Cardiac muscle cell (in vitro differentiated cells and primary cell): ENCODE measurements around the gene B3GALNT2. TPM values are rescaled to one million over a fixed set of nuclear protein-coding genes. Genes with fewer than 3 reads are reported as not detected.
A peak's percentile ranks its signal among the peaks of the same experiment; 100 is the strongest.
"Not testable (repeated sequence)": the region's sequence is repeated elsewhere in the genome, so short reads cannot be mapped to it uniquely, and the experiment has no call there.

Experiments used
- DNase-seq, 2 donors: peaks; one replicate each; pipeline versions ENCODE4 v3.0.0 to v3.0.0-alpha.2; 2010 to 2017; ENCODE audit warnings: low read depth in 1 of 2, low spot score in 1 of 2
- H3K27ac ChIP-seq: fragments of 200-600 bp; sonication (generic); 2 replicates; pipeline ENCODE4 v1.5.1; 2016
- H3K27me3 ChIP-seq: fragments of 200-600 bp; sonication (generic); 2 replicates; pipeline ENCODE4 v1.6.0; 2016; ENCODE audit warnings: control low read depth
- H3K36me3 ChIP-seq: fragments of 200-600 bp; sonication (generic); 2 replicates; pipeline ENCODE4 v1.5.1; 2016; ENCODE audit warnings: control low read depth
- H3K4me1 ChIP-seq: fragments of 200-600 bp; sonication (generic); 2 replicates; pipeline ENCODE4 v1.8.1; 2017; ENCODE audit warnings: low read depth, mild to moderate bottlenecking, mixed run types
- H3K4me3 ChIP-seq: fragments of 200-600 bp; sonication (generic); 2 replicates; pipeline ENCODE4 v1.5.1; 2016; ENCODE audit warnings: mild to moderate bottlenecking
- H3K9me3 ChIP-seq: fragments of 200-600 bp; sonication (generic); 2 replicates; pipeline ENCODE4 v1.5.1; 2017; ENCODE audit warnings: low read depth, mild to moderate bottlenecking, control low read depth
- CTCF ChIP-seq: IDR thresholded peaks from 2 replicates; pipeline ENCODE4 v1.5.1; 2012; ENCODE audit warnings: low read depth, mild to moderate bottlenecking, low read length
- polyA plus RNA-seq: library from polyadenylated mRNA; unstranded; fragments of >200 nt; fragmentation: Nextera tagmentation; extraction: Ambion mirVana; gene quantifications from 2 replicates; pipeline ENCODE4 v1.2.1, GENCODE V29; 2016
- total RNA-seq: library from RNA; depleted of rRNA; stranded (reverse); fragments of >200 nt; gene quantifications from 2 replicates; pipeline ENCODE4 v1.2.3, GENCODE V29; 2016

The B3GALNT2 gene
- total and polyA plus RNA-seq, 2 experiments from 2014 or later: 11.4 to 22.4 TPM

GRCh38 chr1:235545292-235545930 is 41.2 kb upstream of the B3GALNT2 start:
- no peak overlapping the region for H3K4me3 ChIP-seq
- H3K27me3 ChIP-seq: no peaks in the 10 kb centered on the region
- no peak for TF ChIP-seq CTCF
- H3K27ac ChIP-seq: no peak overlapping the region
- no peaks in the 10 kb centered on the region for H3K4me1 ChIP-seq
- no peaks in the 10 kb centered on the region for H3K36me3 ChIP-seq
- no peaks in the 10 kb centered on the region for H3K9me3 ChIP-seq
- DNase-seq: no peak

- not testable (repeated sequence) for H3K4me1 ChIP-seq, DNase-seq, H3K4me3 ChIP-seq, H3K9me3 ChIP-seq, H3K36me3 ChIP-seq, H3K27me3 ChIP-seq, H3K27ac ChIP-seq
Observed at GRCh38 chr1:235542845-235543244, 38.6 kb upstream of the B3GALNT2 start.

DNA sequence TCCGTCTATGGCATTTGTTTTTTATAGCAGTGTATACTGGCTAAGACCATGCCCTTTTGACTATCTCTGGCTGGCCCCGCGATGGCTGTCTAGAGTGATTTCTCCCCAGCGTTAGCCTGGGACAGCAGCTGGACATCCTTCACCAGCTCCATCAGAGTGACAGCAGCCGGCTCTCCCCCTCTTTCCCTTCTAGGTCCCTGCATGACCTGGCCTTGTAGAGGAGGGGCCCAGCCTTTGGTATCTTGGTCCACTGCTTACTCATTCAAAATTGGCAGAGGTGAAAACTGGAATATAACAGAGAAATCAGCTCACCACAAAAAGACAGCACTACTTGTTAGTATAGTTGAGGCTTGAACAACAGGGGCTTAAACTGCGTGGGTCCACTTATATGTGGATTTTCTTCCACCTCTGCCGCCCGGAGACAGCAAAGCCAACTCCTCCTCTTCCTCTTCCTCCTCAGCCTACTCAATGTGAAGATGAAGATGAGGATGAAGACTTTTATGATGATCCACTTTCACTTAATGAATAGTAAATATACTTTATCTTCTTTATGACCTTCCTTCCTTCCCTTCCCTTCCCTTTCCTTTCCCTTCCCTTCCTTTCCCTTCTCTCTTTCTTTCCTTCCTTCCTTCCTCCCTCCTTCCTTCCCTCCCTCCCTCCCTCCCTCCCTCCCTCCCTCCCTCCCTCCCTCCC is 29.4 kb upstream of the B3GALNT2 start:
- no peaks in the 10 kb centered on the region for H3K4me1 ChIP-seq
- H3K9me3 ChIP-seq: no peaks in the 10 kb centered on the region
- no peak for TF ChIP-seq CTCF
- no peak overlapping the region for H3K4me3 ChIP-seq
- no peaks in the 10 kb centered on the region for H3K36me3 ChIP-seq
- no peak overlapping the region for H3K27ac ChIP-seq
- DNase-seq: peak in 1 of 2 donors; percentile 40
- no peaks in the 10 kb centered on the region for H3K27me3 ChIP-seq

DNA sequence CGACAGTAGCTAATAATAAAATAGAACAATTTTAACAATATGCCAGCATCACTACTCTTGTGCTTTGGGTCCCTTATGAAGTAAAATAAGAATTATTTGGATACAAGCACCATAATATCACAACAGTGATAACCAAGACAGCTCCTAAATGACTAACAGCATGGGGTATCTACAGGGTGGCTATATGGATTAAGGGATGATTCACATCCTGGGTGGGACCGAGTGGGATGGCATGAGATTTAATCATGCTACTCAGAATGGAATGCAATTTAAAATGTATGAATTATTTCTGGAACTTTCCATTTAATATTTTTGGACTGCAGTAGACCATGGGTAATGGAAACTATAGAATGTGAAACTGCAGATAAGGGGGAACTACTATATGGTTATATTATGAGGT is 28.1 kb upstream of the B3GALNT2 start:
- no peak overlapping the region for H3K4me3 ChIP-seq
- DNase-seq: peak in 1 of 2 donors; percentile 35
- TF ChIP-seq CTCF: no peak
- no peaks in the 10 kb centered on the region for H3K27me3 ChIP-seq
- H3K36me3 ChIP-seq: no peaks in the 10 kb centered on the region
- H3K4me1 ChIP-seq: no peaks in the 10 kb centered on the region
- no peak overlapping the region for H3K27ac ChIP-seq
- H3K9me3 ChIP-seq: no peaks in the 10 kb centered on the region

- no peaks in the 10 kb centered on the region for H3K27me3 ChIP-seq
- no peak for TF ChIP-seq CTCF
- peak in 1 of 2 donors; percentile 15 for DNase-seq
- no peaks in the 10 kb centered on the region for H3K4me1 ChIP-seq
- no peak overlapping the region for H3K27ac ChIP-seq
- no peaks in the 10 kb centered on the region for H3K36me3 ChIP-seq
- H3K9me3 ChIP-seq: no peaks in the 10 kb centered on the region
- no peak overlapping the region for H3K4me3 ChIP-seq
Observed at GRCh38 chr1:235527196-235527814, 23.1 kb upstream of the B3GALNT2 start.

DNA sequence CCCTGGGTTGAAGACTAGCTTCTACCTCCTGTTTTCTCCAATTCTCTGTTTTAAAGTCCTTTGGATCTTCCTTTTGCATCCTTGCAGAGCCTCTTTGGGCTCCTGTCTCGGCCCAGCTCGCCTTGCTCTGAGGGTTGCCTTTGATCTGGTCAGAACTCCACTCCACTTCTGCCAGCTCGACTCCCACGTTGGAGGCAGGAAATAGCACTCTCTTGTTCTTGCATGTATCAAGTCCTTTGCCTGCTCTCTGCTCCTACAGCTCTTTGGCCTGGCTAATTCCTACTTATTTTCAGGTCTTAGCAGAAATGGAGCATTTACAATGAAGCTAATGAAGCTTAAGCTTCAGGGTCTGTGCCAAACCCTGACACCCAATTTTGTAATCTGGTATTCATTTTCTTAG is 21.1 kb upstream of the B3GALNT2 start:
- no peak overlapping the region for H3K27ac ChIP-seq
- H3K9me3 ChIP-seq: no peaks in the 10 kb centered on the region
- no peaks in the 10 kb centered on the region for H3K36me3 ChIP-seq
- TF ChIP-seq CTCF: no peak
- H3K27me3 ChIP-seq: no peaks in the 10 kb centered on the region
- H3K4me3 ChIP-seq: no peak overlapping the region
- DNase-seq: peak; percentile 3 to 50
- H3K4me1 ChIP-seq: no peaks in the 10 kb centered on the region
